DMS79 treated with DMSO at 0.1 percent for 48 hours (cell line): ENCODE measurements around the gene ATP1B1.

ENCODE experiments used
- DNase-seq: peaks from one replicate; lab custom pipeline; 2025; lab: John Stamatoyannopoulos, UW

Gene ATP1B1

GRCh38 chr1:169094897-169095569 is 11.5 kb upstream of the ATP1B1 start:
- DNase-seq, result no peak

DNA sequence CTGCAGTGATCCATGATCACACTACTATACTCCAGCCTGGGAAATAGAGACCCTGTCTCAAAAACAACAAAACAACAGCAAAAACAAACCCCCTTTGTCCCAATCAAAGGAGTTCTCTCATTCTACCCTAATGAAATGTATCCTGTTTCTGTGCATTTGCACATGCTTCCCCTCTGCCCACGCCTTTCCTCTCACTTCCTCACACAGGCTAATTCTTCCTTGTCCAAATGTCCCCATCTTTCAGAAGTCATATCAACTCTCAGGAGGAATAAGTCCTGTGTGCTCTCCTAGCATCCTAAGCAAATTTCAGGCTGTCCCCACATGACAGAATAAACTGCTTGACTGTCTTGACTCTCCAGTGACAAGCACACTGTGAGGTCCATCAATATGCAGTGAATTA is 8.1 kb upstream of the ATP1B1 start:
- no peak for DNase-seq

- DNase-seq, result no peak
These were observed 6.9 kb upstream of the ATP1B1 start for GRCh38 chr1:169099561-169099960.

DNA sequence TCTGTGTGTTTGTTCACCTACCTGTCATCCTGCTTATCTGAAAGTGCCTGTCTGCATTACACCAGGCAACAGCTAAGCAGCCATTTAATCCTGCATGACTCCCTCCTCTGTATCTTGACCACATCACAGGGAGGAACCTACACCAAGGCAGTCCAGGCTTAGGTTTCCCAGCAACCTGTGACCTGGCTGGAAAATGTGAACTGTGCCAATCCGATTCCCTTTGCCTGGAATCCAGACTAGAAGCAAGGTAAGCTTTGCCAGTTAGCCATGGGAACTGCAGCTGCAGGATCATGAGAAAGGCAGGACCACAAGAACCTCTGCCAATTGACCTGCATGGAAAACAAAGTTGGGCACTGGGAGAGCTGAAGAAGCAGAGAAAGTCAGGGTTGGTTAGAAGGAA is 6.3 kb upstream of the ATP1B1 start:
- no peak for DNase-seq

DNA sequence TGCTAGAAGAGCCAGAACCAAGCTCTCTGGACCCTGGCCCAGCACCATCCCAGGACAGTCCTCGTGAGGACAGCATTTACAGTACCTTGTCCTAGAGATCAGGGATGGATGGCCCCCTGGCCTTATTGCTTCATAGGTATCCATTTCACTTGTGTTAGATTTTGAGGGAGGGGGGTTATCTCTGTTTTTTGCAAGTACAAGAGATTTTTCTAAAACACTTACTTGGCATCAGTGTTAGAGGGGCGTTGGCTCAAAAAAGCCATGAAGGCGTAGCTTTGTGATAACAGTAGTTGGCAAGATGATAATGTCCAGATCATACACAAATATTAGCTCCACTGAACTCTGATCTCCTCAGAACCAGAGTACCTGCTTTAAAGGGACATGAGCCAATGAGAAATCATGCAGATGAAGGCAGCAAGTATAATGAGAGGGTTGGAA is 5.8 kb upstream of the ATP1B1 start:
- DNase-seq, result no peak

- peak; percentile 77 for DNase-seq
These were observed 3.9 kb upstream of the ATP1B1 start for GRCh38 chr1:169102567-169102966.

DNA sequence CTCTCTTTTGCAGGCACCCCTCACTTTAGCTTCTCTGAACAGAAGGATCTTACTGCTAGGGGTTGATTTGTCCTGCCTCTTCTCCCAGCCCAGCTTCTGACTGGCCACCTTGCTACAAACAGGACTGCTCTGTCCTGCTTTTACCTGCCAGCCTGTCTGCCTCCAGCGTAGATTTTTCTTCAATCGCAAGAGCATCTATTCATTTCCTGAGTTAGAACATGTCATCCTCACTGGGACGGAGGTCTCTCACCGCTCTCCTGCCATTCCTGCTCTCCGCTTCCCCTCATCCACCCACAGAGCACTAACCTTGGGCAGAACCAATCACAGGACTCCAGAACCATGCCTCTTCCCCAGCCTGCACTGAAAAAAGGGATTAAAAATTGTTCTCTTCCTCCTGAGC is 3.5 kb upstream of the ATP1B1 start:
- DNase-seq, result no peak

DNA sequence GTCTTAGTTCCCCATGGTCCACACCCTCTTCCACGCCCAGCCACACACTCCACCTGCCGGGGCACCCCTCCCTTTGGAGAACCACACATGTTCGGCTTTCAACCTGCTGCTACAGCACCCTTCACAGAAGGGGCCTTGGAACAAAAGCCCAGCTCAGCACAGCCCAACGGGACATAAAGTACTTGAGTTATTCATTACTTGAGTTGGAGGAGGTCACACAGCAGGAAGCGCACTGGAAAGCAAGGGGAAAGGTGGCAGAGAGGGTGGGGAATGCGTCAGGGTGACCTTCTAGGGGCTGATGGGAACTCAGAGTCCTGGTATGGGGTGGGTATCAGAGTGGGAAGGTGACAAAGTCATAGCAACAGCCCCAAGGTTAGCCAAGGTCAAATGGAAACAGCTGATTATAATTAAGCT is 3.0 kb upstream of the ATP1B1 start:
- DNase-seq, result peak; percentile 24

- no peak for DNase-seq
These were observed 1.4 kb upstream of the ATP1B1 start for GRCh38 chr1:169105087-169105433.

- peak; percentile 89 for DNase-seq
These were observed 926 bp upstream of the ATP1B1 start for GRCh38 chr1:169105434-169106094.

- peak; percentile 47 for DNase-seq
These were observed 572 bp downstream of the ATP1B1 start for GRCh38 chr1:169106921-169107602.

DNA sequence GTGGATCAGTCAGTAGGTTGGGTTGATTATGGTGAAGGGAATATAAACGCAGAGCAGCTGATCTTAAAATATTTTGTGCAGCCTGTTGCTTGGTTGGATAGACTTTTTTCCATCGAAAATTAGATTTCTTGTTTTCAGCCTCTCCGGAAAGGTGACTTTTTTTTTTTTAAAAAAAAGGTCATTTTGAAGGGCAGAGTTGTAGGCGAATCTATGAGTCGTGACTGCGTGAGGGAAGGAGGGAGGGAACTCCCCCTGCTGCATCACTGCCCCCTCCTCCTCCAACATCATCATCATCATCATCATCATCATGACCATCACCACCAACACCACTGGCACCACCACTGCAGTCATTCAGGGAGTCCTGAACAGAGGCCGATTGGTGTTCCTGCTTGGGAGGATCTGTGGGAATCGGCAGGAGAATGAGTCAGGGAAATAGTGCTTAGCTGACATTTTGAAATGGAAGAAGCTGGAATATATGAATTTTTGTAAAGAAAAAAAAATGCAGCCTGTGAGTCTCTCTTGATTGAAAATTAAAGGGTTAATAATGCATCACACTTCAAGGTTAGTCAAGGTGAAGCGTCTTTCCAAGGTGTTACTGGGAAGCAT is 1.2 kb downstream of the ATP1B1 start:
- peak; percentile 18 for DNase-seq

DNA sequence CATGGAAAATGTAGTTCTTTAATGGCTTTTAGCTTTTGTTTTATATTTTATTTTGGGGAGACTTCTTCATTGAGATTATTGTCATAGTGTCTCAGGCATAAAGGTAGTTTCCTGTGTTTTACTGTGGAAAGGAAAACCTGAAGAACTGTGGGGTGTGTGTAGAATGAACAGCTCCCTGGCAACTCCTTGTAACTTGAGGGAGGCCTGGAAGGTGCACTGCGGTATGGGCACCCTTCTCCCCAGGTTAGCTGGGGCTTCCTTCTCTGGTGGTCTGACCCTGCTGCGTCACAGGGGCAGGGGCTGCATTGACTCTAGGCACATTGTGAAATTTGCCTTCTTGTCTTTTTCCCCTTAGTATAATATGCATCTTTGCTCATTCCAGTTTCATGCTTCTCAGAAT is 1.7 kb downstream of the ATP1B1 start:
- DNase-seq, result peak; percentile 26

GRCh38 chr1:169108863-169109560 is 2.5 kb downstream of the ATP1B1 start:
- peak; percentile 50 for DNase-seq

DNA sequence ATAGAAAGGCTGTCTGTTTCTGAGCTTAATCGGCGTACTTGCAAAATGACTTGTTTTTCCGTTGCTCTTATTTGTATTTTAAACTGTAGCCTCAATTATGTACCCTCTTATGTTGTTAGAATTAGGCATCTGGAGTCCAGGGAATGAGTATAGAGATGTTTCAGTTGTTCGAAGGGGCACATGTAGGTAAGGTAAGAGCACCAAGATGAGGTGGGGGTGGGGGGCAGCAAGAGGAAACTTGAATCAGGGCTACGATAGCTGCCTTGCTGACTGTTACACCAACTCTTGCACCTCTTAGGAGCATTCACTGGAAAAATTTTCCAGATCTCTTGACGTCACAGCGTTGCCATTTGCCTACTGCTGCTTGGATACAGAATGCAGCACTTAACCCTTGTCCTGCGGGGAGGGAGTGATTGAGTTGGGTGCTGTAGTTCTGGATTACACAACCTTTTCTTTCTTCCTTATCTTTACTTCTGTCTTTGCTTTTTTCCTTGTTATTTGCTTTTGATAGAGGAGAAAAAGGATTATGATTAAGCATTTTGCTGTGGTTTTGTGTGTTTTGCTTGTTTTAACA is 3.2 kb downstream of the ATP1B1 start:
- DNase-seq, result peak; percentile 38

DNA sequence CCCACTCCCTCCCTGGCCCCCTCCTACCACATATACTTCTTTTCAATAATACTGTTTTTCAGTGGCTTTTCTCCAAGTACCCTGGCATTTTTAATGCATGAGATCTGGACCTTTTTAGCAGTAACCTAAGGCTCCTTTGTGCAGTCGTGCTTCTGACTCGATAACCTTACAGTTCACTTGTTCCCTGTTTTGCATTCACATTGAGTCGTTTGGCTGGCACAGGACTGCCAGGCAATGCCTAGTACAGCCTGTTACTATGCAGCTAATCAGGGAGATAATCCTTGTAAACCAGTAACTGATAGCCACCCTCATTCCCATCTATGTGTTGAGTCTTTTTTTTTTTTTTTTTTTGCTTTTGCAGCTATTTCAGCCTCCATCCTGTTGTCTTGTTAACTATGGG is 3.7 kb downstream of the ATP1B1 start:
- DNase-seq, result no peak

DNA sequence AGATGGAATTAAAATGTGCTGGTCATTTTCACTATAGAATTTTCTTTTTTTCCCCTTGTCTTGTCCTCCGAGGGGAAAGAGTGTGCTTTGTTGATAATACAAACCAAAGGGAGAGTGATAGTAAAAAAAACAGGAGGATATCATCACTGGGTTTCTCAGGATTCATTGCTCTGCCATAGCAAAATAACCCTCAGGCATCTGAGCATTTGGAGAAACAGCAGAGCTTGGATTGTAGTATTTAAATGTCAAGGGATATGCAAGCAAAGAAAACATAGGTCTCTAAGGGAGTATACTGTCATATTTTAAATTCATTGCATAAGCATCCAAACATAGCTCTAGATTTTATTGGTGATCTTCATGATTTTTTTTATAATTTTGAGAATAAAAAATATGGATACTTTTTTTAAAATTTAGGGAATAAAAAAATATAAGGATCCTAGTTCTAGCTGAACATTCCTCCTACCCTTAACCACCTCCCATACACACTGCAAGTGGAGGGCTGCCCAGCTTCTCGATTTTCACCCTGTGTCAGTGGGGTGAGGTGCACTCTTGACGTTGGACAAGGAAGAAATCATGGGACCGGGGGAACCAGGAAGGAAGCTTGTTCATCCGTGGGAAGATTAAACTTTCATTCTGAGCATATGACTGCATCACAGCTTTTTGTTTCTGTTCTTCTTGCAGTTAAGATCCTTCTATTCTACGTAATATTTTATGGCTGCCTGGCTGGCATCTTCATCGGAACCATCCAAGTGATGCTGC is 4.4 kb downstream of the ATP1B1 start:
- no peak for DNase-seq

- DNase-seq, result no peak
These were observed 5.0 kb downstream of the ATP1B1 start for GRCh38 chr1:169111472-169111871.

GRCh38 chr1:169112241-169112640 is 5.8 kb downstream of the ATP1B1 start:
- DNase-seq, result no peak

DNA sequence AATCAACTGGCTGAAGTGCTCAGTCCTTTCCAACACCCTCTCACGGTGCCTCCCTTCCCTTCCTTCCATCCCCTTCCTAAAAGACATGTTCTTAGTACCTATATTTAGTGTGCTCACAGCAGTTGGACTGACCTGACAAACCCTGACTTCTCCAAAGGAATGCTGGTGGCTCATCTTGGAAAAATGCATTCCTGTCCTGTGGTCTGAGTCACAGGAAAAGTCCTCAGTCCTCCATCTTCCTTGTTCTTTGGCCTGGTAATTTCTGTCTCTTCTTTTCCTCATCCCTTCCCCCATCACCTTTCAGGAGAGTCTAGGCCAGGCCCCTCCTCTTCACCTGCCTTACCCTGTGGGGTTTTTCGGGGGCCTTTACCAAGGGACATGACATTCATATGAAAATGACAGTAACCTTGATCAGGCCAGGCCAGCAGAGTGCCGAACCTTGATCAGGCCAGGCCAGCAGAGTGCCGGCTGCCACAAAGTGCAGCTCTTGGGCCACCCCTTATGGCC is 7.2 kb downstream of the ATP1B1 start:
- no peak for DNase-seq
